Measurements from ENCODE around the gene NANP.

DNA sequence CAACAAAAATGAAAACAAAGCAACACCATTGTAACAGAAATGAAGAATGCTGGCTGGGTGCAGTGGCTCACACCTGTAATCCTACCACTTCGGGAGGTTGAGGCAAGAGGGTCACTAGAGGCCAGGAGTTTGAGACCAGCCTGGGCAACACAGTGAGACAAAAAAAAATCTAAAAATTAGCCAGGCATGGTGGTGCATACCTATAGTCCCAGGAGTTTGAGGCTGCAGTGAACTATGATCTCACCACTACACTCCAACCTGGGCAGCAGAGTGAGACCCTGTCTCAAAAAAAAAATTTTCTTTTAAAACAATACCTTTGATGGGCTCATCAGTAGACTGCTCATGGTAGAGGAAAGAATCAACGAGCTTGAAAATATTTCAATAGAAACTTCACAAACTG lies 57.0 kb downstream of the NANP start:
- TF ChIP-seq NR2F1 (conservative IDR thresholded peaks at IDR 0.05) (no peak), EZH2 (IDR thresholded peaks at IDR 0.05; ENCODE audit: borderline replicate concordance, control insufficient read depth, low read depth, low read length) (no peak), ZBED1 (IDR thresholded peaks at IDR 0.05; ENCODE audit: borderline replicate concordance) (no peak), NFYB (IDR thresholded peaks at IDR 0.05; ENCODE audit: insufficient read depth, low read depth, low read length) (no peak), CHD1 (IDR thresholded peaks at IDR 0.05; ENCODE audit: low read depth, low read length) (no peak), POLR2AphosphoS5 (IDR thresholded peaks at IDR 0.05; ENCODE audit: low read length) (no peak), RAD21 (IDR thresholded peaks at IDR 0.05; ENCODE audit: insufficient read depth, low read depth, low read length) (no peak), CHD2 (IDR thresholded peaks at IDR 0.05; ENCODE audit: borderline replicate concordance, low read depth, low read length) (no peak), NRF1 (conservative IDR thresholded peaks at IDR 0.05; ENCODE audit: low read depth, low read length) (no peak)
- TF ChIP-seq, protein P1, sequence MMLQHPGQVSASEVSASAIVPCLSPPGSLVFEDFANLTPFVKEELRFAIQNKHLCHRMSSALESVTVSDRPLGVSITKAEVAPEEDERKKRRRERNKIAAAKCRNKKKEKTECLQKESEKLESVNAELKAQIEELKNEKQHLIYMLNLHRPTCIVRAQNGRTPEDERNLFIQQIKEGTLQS (IDR thresholded peaks at IDR 0.05; ENCODE audit: borderline replicate concordance, extremely low read depth, low read depth, low read length), result no peak
- TF ChIP-seq, protein P2, sequence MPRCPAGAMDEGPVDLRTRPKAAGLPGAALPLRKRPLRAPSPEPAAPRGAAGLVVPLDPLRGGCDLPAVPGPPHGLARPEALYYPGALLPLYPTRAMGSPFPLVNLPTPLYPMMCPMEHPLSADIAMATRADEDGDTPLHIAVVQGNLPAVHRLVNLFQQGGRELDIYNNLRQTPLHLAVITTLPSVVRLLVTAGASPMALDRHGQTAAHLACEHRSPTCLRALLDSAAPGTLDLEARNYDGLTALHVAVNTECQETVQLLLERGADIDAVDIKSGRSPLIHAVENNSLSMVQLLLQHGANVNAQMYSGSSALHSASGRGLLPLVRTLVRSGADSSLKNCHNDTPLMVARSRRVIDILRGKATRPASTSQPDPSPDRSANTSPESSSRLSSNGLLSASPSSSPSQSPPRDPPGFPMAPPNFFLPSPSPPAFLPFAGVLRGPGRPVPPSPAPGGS (IDR thresholded peaks at IDR 0.05; ENCODE audit: borderline replicate concordance, insufficient read depth, low read depth, low read length, poor library complexity, severe bottlenecking), result no peak
- TF ChIP-seq, protein P3, sequence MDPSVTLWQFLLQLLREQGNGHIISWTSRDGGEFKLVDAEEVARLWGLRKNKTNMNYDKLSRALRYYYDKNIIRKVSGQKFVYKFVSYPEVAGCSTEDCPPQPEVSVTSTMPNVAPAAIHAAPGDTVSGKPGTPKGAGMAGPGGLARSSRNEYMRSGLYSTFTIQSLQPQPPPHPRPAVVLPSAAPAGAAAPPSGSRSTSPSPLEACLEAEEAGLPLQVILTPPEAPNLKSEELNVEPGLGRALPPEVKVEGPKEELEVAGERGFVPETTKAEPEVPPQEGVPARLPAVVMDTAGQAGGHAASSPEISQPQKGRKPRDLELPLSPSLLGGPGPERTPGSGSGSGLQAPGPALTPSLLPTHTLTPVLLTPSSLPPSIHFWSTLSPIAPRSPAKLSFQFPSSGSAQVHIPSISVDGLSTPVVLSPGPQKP (IDR thresholded peaks at IDR 0.05; ENCODE audit: low read depth, low read length), result no peak

Measured in GM12878 (cell line).